Neural crest cell (in vitro differentiated cells): ENCODE data around the gene IL6ST. TPM values are rescaled to one million over a fixed set of nuclear protein-coding genes. Genes with fewer than 3 reads are reported as not detected.
A peak's percentile ranks its signal among the peaks of the same experiment; 100 is the strongest.

Experiments
- DNase-seq: peaks from one replicate; pipeline ENCODE4 v3.0.0; 2021; ENCODE audit warnings: low read depth, mixed read lengths, low spot score
- H3K27ac Mint-ChIP-seq: one replicate; pipeline ENCODE4 v1.8.0; 2021; ENCODE audit warnings: mild to moderate bottlenecking, mixed read lengths; ENCODE audit not compliant: unreplicated experiment
- H3K27me3 Mint-ChIP-seq: 2 replicates; pipeline ENCODE4 v1.8.0; 2021; ENCODE audit warnings: low read depth, mild to moderate bottlenecking, mixed read lengths
- H3K36me3 Mint-ChIP-seq: 2 replicates; pipeline ENCODE4 v1.8.0; 2021; ENCODE audit warnings: low read depth, mild to moderate bottlenecking, mixed read lengths
- H3K4me1 Mint-ChIP-seq: 2 replicates; pipeline ENCODE4 v1.8.0; 2021; ENCODE audit warnings: mixed read lengths
- H3K4me3 Mint-ChIP-seq: one replicate; pipeline ENCODE4 v1.8.0; 2021; ENCODE audit warnings: mild to moderate bottlenecking, mixed read lengths
- H3K9me3 Mint-ChIP-seq: 2 replicates; pipeline ENCODE4 v1.8.0; 2021; ENCODE audit warnings: mixed read lengths
- CTCF ChIP-seq: fragments of 200-600 bp; sonication (generic); conservative IDR thresholded peaks from 2 replicates; pipeline ENCODE4 v1.5.0; 2021; ENCODE audit warnings: antibody characterized with exemption, mild to moderate bottlenecking
- total RNA-seq: library from RNA; stranded (reverse); gene quantifications from 2 replicates; pipeline ENCODE4 v1.2.1, GENCODE V29; 2021

The IL6ST gene
- total RNA-seq, 1 donor from 2014 or later, result 39.6 TPM

DNA sequence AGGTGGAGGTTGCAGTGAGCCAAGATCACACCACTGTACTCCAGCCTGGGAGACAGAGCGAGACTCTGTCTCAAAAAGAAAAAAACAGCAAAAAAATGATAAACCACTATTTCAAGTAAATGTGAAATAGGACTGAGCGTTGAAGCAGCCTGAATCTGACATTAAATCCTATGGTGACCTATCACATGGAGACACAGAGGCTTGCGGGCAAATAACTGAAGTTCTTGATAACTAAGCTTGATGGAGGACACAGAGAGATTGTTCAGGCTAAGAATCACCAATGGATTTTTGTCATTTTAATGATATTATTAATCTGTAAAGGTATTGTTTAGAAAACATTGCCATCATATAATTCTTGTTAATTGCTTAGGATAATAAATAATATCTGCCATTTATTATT, 15.7 kb upstream of the IL6ST start:
- H3K9me3 Mint-ChIP-seq, result no peaks in the 10 kb centered on the region

DNA sequence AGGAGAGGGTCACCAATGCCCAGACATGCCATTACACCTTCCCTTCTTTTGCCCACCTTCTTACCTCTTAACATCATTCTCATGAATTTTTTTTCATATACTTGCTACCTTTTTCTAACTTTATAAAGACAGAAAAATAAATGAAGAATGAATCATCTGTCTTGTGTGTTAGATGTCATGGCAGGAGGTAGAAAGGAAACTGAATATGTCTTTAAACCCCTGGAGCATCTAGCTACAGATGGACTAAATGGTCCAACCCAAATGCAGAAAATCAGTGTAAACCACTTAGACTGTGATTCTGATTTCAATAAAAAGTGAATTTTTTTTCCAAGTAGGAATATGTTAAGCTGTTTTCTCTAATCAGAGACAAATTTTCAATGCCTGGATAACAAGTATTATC, 11.8 kb upstream of the IL6ST start:
- no peak for TF ChIP-seq CTCF
- H3K27ac Mint-ChIP-seq, result no peak overlapping the region
- H3K4me1 Mint-ChIP-seq, result no peaks in the 10 kb centered on the region
- no peak for DNase-seq
- no peaks in the 10 kb centered on the region for H3K36me3 Mint-ChIP-seq
- no peak overlapping the region for H3K4me3 Mint-ChIP-seq
- peaks cover 4% of the 10 kb centered on the region for H3K9me3 Mint-ChIP-seq
- no peaks in the 10 kb centered on the region for H3K27me3 Mint-ChIP-seq

More for the DNA sequence above, 15.7 kb upstream of the IL6ST start:
- Mint-ChIP-seq H3K36me3 (no peaks in the 10 kb centered on the region), H3K4me3 (no peak overlapping the region), H3K27ac (peak overlapping the region; percentile 19), H3K4me1 (no peaks in the 10 kb centered on the region), H3K27me3 (no peaks in the 10 kb centered on the region)
- no peak for DNase-seq
- no peak for TF ChIP-seq CTCF

GRCh38 chr5:56006094-56006493, 11.3 kb upstream of the IL6ST start:
- Mint-ChIP-seq H3K4me1 (no peaks in the 10 kb centered on the region), H3K27me3 (no peaks in the 10 kb centered on the region), H3K9me3 (peaks cover 4% of the 10 kb centered on the region), H3K4me3 (no peak overlapping the region), H3K27ac (no peak overlapping the region), H3K36me3 (no peaks in the 10 kb centered on the region)
- TF ChIP-seq CTCF, result no peak
- DNase-seq, result no peak

GRCh38 chr5:56004874-56005273, 10.1 kb upstream of the IL6ST start:
- Mint-ChIP-seq H3K27ac (no peak overlapping the region), H3K36me3 (no peaks in the 10 kb centered on the region), H3K9me3 (peaks cover 4% of the 10 kb centered on the region), H3K4me1 (no peaks in the 10 kb centered on the region), H3K4me3 (no peak overlapping the region), H3K27me3 (no peaks in the 10 kb centered on the region)
- no peak for TF ChIP-seq CTCF
- no peak for DNase-seq

GRCh38 chr5:56003679-56004078, 8.9 kb upstream of the IL6ST start:
- TF ChIP-seq CTCF, result no peak
- Mint-ChIP-seq H3K27ac (no peak overlapping the region), H3K9me3 (peaks cover 4% of the 10 kb centered on the region), H3K4me1 (no peaks in the 10 kb centered on the region), H3K27me3 (no peaks in the 10 kb centered on the region), H3K4me3 (no peak overlapping the region), H3K36me3 (no peaks in the 10 kb centered on the region)
- DNase-seq, result no peak

- no peaks in the 10 kb centered on the region for H3K36me3 Mint-ChIP-seq
- TF ChIP-seq CTCF, result no peak
- H3K9me3 Mint-ChIP-seq, result peaks cover 4% of the 10 kb centered on the region
- no peak overlapping the region for H3K4me3 Mint-ChIP-seq
- H3K27me3 Mint-ChIP-seq, result no peaks in the 10 kb centered on the region
- no peaks in the 10 kb centered on the region for H3K4me1 Mint-ChIP-seq
- H3K27ac Mint-ChIP-seq, result no peak overlapping the region
- DNase-seq, result no peak
Observed at GRCh38 chr5:56003179-56003578, 8.4 kb upstream of the IL6ST start.
